ENCODE measurements around the gene KRTAP4-6. TPM values are rescaled to one million over a fixed set of nuclear protein-coding genes. Genes with fewer than 3 reads are reported as not detected.

Gene KRTAP4-6
- polyA plus RNA-seq, 1 experiment: not detected

DNA sequence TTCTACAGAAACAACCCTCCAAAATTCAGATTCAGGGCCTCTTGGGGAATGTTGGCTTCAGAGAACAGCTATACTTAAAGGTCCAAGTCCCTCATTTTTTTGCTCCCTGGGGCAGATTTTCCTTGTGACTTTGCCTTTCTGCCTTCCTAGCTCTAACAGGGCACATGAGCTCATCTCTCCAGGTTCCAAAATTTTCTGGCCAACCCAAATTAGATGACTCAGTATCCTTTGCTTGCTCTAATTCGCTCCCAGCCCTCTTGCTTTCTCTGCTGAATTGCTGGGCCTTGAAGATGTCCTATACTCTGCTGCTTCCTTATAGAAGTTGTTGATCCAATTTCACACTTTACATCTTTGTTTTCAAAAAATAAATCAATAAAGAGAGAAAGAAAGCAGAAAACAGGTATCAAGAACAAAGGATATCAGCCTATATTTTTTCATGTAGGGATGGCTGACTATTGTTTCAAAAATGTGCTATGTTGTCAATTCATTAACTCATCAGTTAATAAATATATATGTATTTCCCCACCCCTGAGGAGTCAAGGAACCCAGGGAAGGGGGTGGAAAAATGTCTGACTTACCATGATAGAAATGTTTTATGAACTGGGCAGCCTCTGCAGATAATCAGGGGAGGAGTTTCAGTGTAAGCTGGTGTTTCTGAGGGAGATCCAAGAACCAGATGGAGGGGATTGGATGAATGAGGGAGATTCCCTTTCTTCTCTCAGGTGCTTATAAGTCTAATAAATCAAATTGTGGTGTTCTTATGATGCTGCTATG, 38.7 kb upstream of the KRTAP4-6 start:
- Histone ChIP-seq H3K4me3 (ENCODE audit: low read depth, low read length) (no peak overlapping the region), H3K27me3 (ENCODE audit: control insufficient read depth, insufficient read depth, low read length) (no peaks in the 10 kb centered on the region), H3K9me3 (ENCODE audit: control insufficient read depth, insufficient read depth, low read length) (peaks cover 4% of the 10 kb centered on the region; the same call in 1 of the 2 replicates), H3K27ac (ENCODE audit: low read depth, low read length) (no peak overlapping the region)
- TF ChIP-seq, protein P1, sequence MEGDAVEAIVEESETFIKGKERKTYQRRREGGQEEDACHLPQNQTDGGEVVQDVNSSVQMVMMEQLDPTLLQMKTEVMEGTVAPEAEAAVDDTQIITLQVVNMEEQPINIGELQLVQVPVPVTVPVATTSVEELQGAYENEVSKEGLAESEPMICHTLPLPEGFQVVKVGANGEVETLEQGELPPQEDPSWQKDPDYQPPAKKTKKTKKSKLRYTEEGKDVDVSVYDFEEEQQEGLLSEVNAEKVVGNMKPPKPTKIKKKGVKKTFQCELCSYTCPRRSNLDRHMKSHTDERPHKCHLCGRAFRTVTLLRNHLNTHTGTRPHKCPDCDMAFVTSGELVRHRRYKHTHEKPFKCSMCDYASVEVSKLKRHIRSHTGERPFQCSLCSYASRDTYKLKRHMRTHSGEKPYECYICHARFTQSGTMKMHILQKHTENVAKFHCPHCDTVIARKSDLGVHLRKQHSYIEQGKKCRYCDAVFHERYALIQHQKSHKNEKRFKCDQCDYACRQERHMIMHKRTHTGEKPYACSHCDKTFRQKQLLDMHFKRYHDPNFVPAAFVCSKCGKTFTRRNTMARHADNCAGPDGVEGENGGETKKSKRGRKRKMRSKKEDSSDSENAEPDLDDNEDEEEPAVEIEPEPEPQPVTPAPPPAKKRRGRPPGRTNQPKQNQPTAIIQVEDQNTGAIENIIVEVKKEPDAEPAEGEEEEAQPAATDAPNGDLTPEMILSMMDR (IDR thresholded peaks at IDR 0.05; ENCODE audit: low read depth, low read length): no peak
- no peak for DNase-seq (ENCODE audit: low read depth, low spot score)
- ChIA-PET CTCF (no interaction called here), POLR2A (no interaction called here)

GRCh38 chr17:41178341-41178740, 38.0 kb upstream of the KRTAP4-6 start:
- Histone ChIP-seq H3K27me3 (ENCODE audit: control insufficient read depth, insufficient read depth, low read length) (no peaks in the 10 kb centered on the region), H3K9me3 (ENCODE audit: control insufficient read depth, insufficient read depth, low read length) (peaks cover 4% of the 10 kb centered on the region; the same call in 1 of the 2 replicates), H3K4me3 (ENCODE audit: low read depth, low read length) (no peak overlapping the region), H3K27ac (ENCODE audit: low read depth, low read length) (no peak overlapping the region)
- no peak for DNase-seq (ENCODE audit: low read depth, low spot score)
- ChIA-PET CTCF (interaction anchor here (0.7 kb wide), 1 partner anchor 17 kb away, joined by 3 read pairs; no protein-coding TSS in a partner anchor), POLR2A (no interaction called here)
- TF ChIP-seq, protein P1 (IDR thresholded peaks at IDR 0.05; ENCODE audit: low read depth, low read length): no peak

DNA sequence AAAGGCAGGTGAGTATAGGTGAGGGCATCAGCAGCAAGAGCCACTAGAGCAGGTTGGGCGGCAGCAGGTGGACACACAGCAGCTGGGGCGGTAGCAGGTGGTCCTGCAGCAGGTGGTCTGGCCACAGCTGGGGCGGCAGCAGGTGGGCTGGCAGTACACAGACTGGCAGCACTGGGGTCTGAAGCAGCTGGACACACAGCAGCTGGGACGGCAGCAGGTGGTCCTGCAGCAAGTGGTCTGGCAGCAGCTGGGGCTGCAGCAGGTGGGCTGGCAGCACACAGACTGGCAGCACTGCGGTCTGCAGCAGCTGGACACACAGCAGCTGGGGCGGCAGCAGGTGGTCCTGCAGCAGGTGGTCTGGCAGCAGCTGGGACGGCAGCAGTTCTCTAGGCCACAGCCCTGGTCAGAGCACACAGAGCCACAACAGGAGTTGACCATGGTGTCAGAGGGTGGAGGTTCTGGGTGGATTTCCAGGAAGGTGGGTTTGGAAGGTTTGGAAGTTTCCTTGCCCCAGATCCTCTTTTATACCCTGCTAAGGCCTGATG, 37.5 kb upstream of the KRTAP4-6 start, which contains the start of gene KRTAP4-2:
Gene KRTAP4-2 (minus strand): TSS at position 495 of the 545 bp plus-strand sequence. CDS start 57 bp downstream, at position 438.
- CTCF ChIA-PET: interaction anchor here (0.7 kb wide), 1 partner anchor 17 kb away, joined by 3 read pairs; no protein-coding TSS in a partner anchor
- POLR2A ChIA-PET: no interaction called here

GRCh38 chr17:41176744-41177387, 36.5 kb upstream of the KRTAP4-6 start:
- Histone ChIP-seq H3K9me3 (ENCODE audit: control insufficient read depth, insufficient read depth, low read length) (peaks cover 4% of the 10 kb centered on the region; the same call in 1 of the 2 replicates), H3K27ac (ENCODE audit: low read depth, low read length) (no peak overlapping the region), H3K4me3 (ENCODE audit: low read depth, low read length) (no peak overlapping the region), H3K27me3 (ENCODE audit: control insufficient read depth, insufficient read depth, low read length) (no peaks in the 10 kb centered on the region)
- TF ChIP-seq, protein P1 (IDR thresholded peaks at IDR 0.05; ENCODE audit: low read depth, low read length): no peak
- ChIA-PET POLR2A (no interaction called here), CTCF (no interaction called here)
- no peak for DNase-seq (ENCODE audit: low read depth, low spot score)

More for the DNA sequence above, 37.5 kb upstream of the KRTAP4-6 start, which contains the start of gene KRTAP4-2:
- Histone ChIP-seq H3K4me3 (ENCODE audit: low read depth, low read length) (no peak within 1 kb of the TSS), H3K27ac (ENCODE audit: low read depth, low read length) (no peak within 1 kb of the TSS), H3K9me3 (ENCODE audit: control insufficient read depth, insufficient read depth, low read length) (peaks cover 4% of the 10 kb centered on the region; the same call in 1 of the 2 replicates), H3K27me3 (ENCODE audit: control insufficient read depth, insufficient read depth, low read length) (no peaks in the 10 kb centered on the region)
- TF ChIP-seq, protein P1 (IDR thresholded peaks at IDR 0.05; ENCODE audit: low read depth, low read length): no peak
- no peak for DNase-seq (ENCODE audit: low read depth, low spot score)

Measured in AG04450 (cell line).